OCI-LY1 (cell line): Measurements from ENCODE around the gene TRAK1.

Experiments
- CTCF ChIP-seq: fragments of 200-600 bp; sonication (generic), shearing (Covaris generic); IDR thresholded peaks from 2 replicates; pipeline ENCODE4 v1.5.1; 2017; ENCODE audit warnings: mild to moderate bottlenecking, antibody characterized with exemption, low read length, moderate library complexity, mixed read lengths
- EZH2 ChIP-seq: fragments of 200-600 bp; sonication (generic), shearing (Covaris generic); IDR thresholded peaks from 2 replicates; pipeline ENCODE4 v1.8.0; 2017; ENCODE audit warnings: borderline replicate concordance, mixed run types, mild to moderate bottlenecking, antibody characterized with exemption, low read length, moderate library complexity, mixed read lengths

DNA sequence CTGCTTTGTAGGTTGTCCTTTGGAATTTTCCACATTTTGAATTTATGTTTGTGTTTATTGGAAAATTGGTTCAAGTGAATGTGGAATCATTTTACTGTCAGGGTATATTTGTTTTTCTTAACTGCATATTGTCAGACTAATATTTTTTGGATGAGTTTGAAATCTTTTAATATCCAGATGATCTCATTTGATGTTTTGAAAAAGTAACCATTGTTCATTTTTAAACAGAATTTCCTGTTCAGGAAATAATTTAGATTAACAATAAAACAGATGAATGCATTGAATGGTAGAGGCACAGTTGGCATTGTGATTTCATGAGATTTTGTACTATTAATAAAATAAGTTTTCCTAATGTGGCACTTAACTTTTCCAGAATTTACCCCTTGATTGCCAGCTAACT lies 15.5 kb downstream of the TRAK1 start:
- no peak for TF ChIP-seq CTCF
- TF ChIP-seq EZH2, result no peak
